HG03066 (cell line): ENCODE data around the gene SSR3.
A peak's percentile ranks its signal among the peaks of the same experiment; 100 is the strongest.
"Not testable (repeated sequence)": the region's sequence is repeated elsewhere in the genome, so short reads cannot be mapped to it uniquely, and the experiment has no call there.

Experiments
- ATAC-seq: cut with Tn5 transposase; IDR thresholded peaks from one replicate; pipeline ENCODE4 v1.9.1; 2021; ENCODE audit warnings: low read depth; ENCODE audit not compliant: unreplicated experiment

SSR3 gene

DNA sequence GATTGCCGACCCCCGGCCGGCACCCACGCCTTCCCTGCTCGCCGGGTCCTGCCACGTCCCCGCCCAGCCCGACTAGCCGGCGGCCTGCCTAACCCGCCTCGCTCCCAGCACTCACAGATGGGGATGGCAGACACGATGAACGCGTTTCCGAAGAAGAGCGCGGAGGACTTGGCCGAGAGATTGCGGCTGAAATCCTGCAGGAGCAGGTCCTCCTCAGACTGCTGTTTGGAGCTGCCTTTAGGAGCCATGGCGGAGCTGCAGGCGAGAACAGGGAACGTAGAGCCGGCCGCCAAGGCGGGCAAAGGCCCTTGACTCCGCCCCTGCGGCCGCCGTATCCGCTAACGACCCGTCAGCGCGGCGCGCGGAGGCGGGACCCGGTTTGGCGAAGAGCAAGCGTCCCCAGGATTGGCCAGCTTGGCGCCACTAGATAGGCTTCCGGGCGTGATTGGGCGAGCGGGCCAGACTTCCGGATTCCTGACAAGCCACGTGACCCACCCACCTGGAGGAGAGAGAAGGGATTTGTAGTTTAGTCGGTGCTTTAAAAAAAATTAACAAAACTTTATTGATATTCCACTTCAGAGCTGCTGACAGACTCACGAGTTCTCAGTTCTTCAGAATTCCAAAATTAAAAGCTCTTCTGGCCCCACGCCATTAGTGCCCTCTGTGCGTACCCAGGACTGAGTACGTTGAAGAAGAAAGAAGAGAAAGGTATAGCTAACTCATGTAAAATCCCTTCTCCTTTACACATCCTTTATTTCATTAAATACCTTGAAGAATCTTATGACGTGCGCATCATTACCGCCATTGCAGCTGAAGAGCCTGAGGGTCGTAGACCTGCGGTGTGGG, at the start of gene SSR3:
SSR3 (minus strand) TSS at position 276 of the 846 bp plus-strand sequence; CDS start at position 248, 28 bp downstream.
- ATAC-seq = peak; percentile 99

DNA sequence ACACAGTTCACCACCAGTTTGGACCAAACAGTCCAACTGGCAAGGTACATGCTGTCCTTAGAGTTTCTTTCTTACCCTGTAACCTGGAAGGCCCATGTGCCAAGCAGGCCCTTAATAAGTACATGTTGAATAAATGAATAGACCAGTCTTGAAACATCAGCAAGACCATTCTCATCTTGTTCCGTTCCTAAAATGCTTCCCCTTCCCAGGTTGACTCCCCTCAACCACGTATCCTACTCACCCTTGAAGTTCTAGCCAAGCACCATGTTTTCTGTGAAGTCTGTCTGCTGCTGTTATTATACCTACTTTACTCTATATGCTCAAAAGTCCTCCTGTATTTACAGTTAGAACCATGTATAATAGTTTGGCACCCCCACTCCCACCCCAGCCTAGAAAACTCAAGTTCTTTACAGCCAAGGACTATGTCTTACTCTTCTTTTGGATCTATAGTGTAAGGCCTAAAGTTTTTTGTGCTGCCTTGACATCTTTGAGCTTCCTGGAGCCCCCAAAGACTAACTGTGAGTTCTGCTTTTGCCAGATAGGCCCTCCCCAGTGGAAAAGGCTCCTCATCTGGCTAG, 49.2 kb upstream of the SSR3 start:
- ATAC-seq = no peak

DNA sequence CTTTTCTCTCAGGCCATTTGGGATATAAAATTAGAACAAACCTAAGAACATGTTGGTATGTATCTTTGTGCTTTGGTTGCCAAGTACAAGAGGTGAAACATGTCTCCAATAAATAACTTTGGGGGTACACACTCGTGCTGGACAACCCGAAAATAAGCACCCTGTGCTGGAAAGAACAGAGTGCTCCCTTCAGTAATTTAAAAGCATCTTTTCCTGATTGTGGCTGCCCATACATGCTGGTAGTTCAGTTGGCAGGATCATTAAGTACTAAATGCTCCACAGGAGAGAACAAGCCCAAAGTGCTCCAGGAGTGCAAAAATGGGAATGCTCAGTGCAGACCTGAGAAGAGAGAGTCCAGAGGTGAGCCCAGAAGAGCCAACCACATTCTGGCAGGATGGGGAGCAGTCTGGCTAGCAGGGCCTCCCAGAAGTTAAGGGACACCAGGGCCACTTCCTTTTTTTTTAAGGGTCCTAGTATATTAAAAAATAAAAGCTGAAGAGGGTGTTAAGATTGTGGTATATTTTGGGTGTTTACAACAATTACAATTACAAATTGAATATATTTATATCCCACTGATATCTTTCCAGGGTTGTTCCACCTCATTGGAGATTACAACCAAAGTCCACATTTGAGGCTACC, 48.6 kb upstream of the SSR3 start:
- ATAC-seq = no peak

DNA sequence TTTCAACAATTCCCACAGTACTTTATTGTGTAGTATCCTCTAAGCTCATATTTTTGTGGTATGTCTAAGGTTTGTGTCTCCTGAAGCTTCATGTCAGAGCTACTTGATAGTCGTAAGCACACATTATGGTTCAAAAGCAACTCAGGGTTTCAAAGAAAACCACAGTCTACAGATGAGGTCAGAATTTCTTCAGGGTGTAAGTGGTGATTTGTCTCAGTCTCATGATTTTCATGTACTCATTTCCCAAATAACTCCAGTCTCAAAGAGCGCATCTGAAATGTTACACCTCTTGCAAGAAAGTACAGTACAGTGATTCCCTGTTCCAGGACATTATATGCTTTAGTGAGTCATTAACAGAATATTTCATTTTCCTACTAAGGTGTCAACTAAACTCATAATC, 47.5 kb upstream of the SSR3 start:
- no peak for ATAC-seq

- no peak for ATAC-seq
These were observed 46.6 kb upstream of the SSR3 start for GRCh38 chr3:156601497-156601896.

- ATAC-seq = no peak
These were observed 45.9 kb upstream of the SSR3 start for GRCh38 chr3:156600834-156601233.

- ATAC-seq = no peak
These were observed 44.4 kb upstream of the SSR3 start for GRCh38 chr3:156599089-156599874.

GRCh38 chr3:156598413-156598812, 43.5 kb upstream of the SSR3 start:
- ATAC-seq = no peak

DNA sequence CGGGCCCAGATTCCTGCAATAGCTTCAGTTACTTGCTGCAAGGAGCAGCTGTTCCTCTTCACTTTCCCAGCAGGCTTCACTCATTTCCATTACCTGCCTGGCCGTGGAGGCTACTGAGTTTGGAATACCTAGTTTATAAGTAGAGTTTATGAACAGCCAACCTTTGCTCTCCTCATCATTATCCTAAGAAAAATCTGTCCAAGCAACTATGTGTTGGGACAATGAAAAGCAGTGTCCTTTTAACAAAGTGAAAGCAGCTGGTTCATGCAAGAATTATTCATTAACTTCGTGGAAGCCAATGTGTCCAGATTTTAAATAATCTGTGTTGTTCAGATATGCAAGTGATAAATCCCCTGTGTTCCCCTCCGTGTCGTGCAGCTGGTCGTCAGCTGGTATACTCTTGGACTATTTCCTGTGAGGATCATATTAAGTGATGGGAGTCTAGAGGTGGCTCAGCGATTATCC, 39.3 kb upstream of the SSR3 start:
- no peak for ATAC-seq

GRCh38 chr3:156593814-156594213, 38.9 kb upstream of the SSR3 start:
- ATAC-seq = no peak

DNA sequence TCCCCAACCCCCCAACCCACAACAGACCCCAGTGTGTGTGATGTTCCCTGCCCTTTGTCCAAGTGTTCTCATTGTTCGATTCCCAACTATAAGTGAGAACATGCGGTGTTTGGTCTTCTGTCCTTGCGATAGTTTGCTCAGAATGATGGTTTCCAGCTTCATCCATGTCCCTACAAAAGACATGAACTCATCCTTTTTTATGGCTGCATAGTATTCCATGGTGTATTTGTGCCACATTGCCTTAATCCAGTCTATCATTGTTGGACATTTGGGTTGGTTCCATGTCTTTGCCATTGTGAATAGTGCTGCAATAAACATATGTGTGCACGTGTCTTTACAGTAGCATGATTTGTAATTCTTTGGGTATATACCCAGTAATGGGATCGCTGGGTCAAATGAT, 34.9 kb upstream of the SSR3 start:
- ATAC-seq = not testable (repeated sequence)

GRCh38 chr3:156587760-156588069, 32.8 kb upstream of the SSR3 start:
- ATAC-seq = peak; percentile 12

DNA sequence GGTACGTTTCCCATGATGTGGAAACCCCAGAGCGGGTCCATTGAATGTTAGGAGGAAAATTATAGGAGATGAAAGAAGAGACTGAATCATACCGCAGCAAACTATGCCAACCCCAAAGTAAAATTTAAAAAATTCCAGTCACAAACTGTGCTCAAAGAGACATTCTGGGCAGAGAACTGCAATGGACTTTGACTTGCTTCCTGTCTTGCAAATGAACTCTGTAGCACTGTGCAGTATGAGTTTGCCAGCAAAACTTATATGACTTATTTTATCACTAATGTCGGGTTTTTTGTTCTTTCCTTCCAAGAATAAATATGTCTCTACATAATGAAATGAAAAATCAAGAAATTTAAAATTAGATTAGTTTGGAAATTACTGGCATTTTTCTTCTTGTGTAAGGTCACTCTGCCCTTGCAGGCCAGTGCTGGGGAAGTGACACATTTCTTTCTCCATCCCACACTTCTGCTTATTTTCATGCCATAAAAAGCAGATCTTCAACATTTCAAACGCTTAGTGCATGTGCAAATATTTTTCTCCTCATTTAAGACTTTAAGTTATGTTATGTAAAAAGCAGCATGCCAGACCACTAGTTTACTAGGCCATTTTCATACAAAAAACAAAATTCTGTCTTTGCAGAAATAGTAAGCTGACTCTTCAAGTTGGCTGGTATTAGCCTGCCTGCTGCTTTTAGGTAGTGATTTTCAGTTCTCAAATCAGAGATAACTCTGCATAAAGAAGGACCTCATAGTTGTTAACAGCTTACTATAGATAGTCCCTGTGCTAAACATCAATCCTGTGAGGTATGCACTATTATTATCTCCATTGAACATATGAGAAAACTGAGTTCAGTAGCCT, 32.2 kb upstream of the SSR3 start:
- ATAC-seq = peak; percentile 45

DNA sequence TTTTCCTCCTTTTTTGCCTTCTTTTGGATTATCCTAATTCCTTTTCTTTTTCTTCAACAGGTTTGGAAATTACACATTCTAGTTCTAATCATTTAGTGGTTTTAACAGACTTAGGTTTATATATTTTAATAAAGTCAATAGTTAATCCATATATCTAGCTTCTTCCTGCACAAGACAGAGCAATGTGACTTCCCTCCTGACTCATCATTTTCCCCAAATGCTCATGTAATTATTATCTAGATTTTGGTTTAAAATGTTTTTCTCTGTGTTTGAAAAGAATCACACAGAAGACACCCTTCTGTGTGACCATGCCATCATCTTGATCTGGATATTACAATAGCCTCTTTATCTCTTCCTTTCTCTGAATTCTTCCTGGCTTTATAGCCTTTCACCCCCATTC, 28.6 kb upstream of the SSR3 start:
- ATAC-seq = no peak

DNA sequence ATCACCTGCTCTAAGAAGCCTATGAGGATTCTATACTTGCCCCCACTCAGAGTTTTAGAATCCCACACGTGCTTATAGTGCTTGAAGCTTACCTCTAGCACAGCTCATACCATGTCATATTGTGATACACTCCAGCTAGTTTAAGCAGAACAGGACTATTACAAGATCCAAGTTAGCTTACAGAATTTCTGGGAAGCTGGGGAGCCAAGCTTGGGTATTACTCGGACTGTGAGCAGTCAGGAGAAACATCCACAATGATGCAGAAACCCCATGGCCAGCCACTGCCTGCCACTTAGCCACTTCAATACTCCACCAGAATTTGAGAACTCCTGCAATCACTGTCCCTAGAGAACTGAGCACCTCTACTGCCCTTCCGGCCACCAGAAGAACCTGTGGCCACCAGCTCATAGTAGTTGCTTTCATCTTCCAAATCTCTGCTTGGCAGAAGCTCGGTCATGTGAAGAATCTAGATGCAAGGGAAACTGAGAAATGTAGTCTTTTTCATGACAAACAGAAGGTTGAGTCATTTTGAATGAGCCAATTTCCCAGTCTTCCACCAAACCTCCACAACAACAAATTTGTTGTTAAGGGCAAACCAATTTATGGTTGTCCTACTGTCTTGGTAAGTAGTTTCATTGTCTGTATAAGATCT, 27.7 kb upstream of the SSR3 start:
- ATAC-seq = peak; percentile 82

- no peak for ATAC-seq
These were observed 27.0 kb upstream of the SSR3 start for GRCh38 chr3:156581954-156582353.

GRCh38 chr3:156581033-156581432, 26.1 kb upstream of the SSR3 start:
- ATAC-seq = no peak

- ATAC-seq = no peak
These were observed 24.5 kb upstream of the SSR3 start for GRCh38 chr3:156579427-156579851.

- no peak for ATAC-seq
These were observed 22.8 kb upstream of the SSR3 start for GRCh38 chr3:156577736-156578135.
